Hepatocyte (in vitro differentiated cells): ENCODE results near the gene ZMAT5.

ENCODE experiments used
- CTCF ChIP-seq: fragments of 200-600 bp; sonication (generic); IDR thresholded peaks from 2 replicates; pipeline ENCODE4 v1.5.1; 2016; ENCODE audit warnings: antibody characterized with exemption, mild to moderate bottlenecking; ENCODE audit not compliant: poor library complexity
- EZH2 ChIP-seq: fragments of 200-600 bp; sonication (generic); IDR thresholded peaks from 2 replicates; pipeline ENCODE4 v1.6.1; 2016; ENCODE audit warnings: antibody characterized with exemption, mild to moderate bottlenecking, borderline replicate concordance

- TF ChIP-seq CTCF, result peak; percentile 83
- TF ChIP-seq EZH2, result no peak
Observed at GRCh38 chr22:29689880-29690213, 77.0 kb downstream of the ZMAT5 start.
